Epithelial cell of proximal tubule (primary cell): Measurements from ENCODE around the gene PDXDC1. TPM values are rescaled to one million over a fixed set of nuclear protein-coding genes. Genes with fewer than 3 reads are reported as not detected.
"Not testable (repeated sequence)": the region's sequence is repeated elsewhere in the genome, so short reads cannot be mapped to it uniquely, and the experiment has no call there.

Experiments
- DNase-seq: peaks from one replicate; pipeline ENCODE4 v3.0.0-alpha.2; 2011; ENCODE audit warnings: low read depth
- H3K4me3 ChIP-seq: 2 replicates; pipeline ENCODE4 v1.5.1; 2011; ENCODE audit warnings: low read depth, mild to moderate bottlenecking, low read length
- CTCF ChIP-seq: conservative IDR thresholded peaks from 2 replicates; pipeline ENCODE4 v1.5.1; 2012; ENCODE audit warnings: low read depth, mild to moderate bottlenecking, low read length
- total RNA-seq: library from RNA; depleted of rRNA; stranded (reverse); fragments of >200 nt; gene quantifications from 2 replicates; pipeline ENCODE4 v1.2.3, GENCODE V29; 2015

The PDXDC1 gene
- total RNA-seq, 1 donor from 2014 or later = 43.9 TPM

- no peak for TF ChIP-seq CTCF
- H3K4me3 ChIP-seq = no peak overlapping the region
- DNase-seq = no peak
These were observed 62.2 kb downstream of the PDXDC1 start for GRCh38 chr16:15037003-15037402.

- no peak overlapping the region for H3K4me3 ChIP-seq
- no peak for DNase-seq
- no peak for TF ChIP-seq CTCF
These were observed 62.9 kb downstream of the PDXDC1 start for GRCh38 chr16:15037745-15038144.

- H3K4me3 ChIP-seq = no peak overlapping the region
- DNase-seq = no peak
- TF ChIP-seq CTCF = no peak
These were observed 63.9 kb downstream of the PDXDC1 start for GRCh38 chr16:15038689-15039088.

GRCh38 chr16:15041271-15042004 lies 66.6 kb downstream of the PDXDC1 start:
- no peak for DNase-seq
- TF ChIP-seq CTCF = no peak
- H3K4me3 ChIP-seq = no peak overlapping the region

GRCh38 chr16:15043344-15043743 lies 68.5 kb downstream of the PDXDC1 start:
- TF ChIP-seq CTCF = no peak
- no peak overlapping the region for H3K4me3 ChIP-seq
- DNase-seq = no peak

GRCh38 chr16:15044286-15044685 lies 69.5 kb downstream of the PDXDC1 start:
- TF ChIP-seq CTCF = no peak
- no peak overlapping the region for H3K4me3 ChIP-seq
- no peak for DNase-seq

GRCh38 chr16:15045270-15045669 lies 70.4 kb downstream of the PDXDC1 start:
- DNase-seq = not testable (repeated sequence)

More at GRCh38 chr16:15045270-15045669, 70.4 kb downstream of the PDXDC1 start:
- not testable (repeated sequence) for H3K4me3 ChIP-seq
